Body of pancreas (tissue), 4 donors: ENCODE results near the gene ZNF775. TPM values are rescaled to one million over a fixed set of nuclear protein-coding genes. Genes with fewer than 3 reads are reported as not detected.

ENCODE experiments used
- ATAC-seq: fragments of 150-250 bp; one replicate; pipeline ENCODE4 v1.9.1; 2016
- DNase-seq, 4 donors: peaks; one replicate each; pipeline ENCODE4 v3.0.0-alpha.2; 2019
- H3K27ac ChIP-seq, 4 donors: fragments of 200-600 bp; sonication (generic); 1 replicate in 3 of 4; 2 replicates in 1 of 4; pipeline versions ENCODE4 v1.5.1 to v1.6.1; 2016 to 2019; ENCODE audit warnings: mild to moderate bottlenecking in 1 of 4, mixed read lengths in 1 of 4, moderate library complexity in 1 of 4
- H3K27me3 ChIP-seq, 2 donors: fragments of 200-600 bp; sonication (generic); one replicate each; pipeline ENCODE4 v1.6.0; 2016; ENCODE audit warnings: mild to moderate bottlenecking in 1 of 2
- H3K36me3 ChIP-seq, 2 donors: fragments of 200-600 bp; sonication (generic); replicated peaks in 1 of 2; 2 replicates each; pipeline ENCODE4 v1.5.1; 2016; ENCODE audit warnings: low read depth in 2 of 2; ENCODE audit not compliant: insufficient read depth in 1 of 2
- H3K4me1 ChIP-seq: fragments of 200-600 bp; sonication (generic); one replicate; pipeline ENCODE4 v1.6.0; 2016
- H3K4me3 ChIP-seq, 2 donors: fragments of 200-600 bp; sonication (generic); 1 replicate in 1 of 2; 2 replicates in 1 of 2; pipeline ENCODE4 v1.5.1; 2016 to 2019
- H3K9me3 ChIP-seq, 3 donors: fragments of 200-600 bp; sonication (generic); 1 replicate in 2 of 3; 2 replicates in 1 of 3; pipeline ENCODE4 v1.5.1; 2016
- POLR2A ChIP-seq, 3 donors: fragments of 450-650 bp; IDR thresholded peaks; one replicate each; pipeline ENCODE4 v1.6.1; 2016; ENCODE audit warnings: antibody characterized with exemption in 3 of 3, mild to moderate bottlenecking in 2 of 3
- WGBS, 2 donors: methylation state at CpG; one replicate each; pipeline ENCODE4 v1.1.5; 2017; 5-methylcytosine and 5-hydroxymethylcytosine counted together
- intact Hi-C: fragments of 100-400 bp; cut with DNase I; formaldehyde crosslinking; loops from one replicate; pipeline ENCODE4 v1.15.1; 2023
- total RNA-seq, 2 donors: library from RNA; depleted of rRNA; stranded (reverse); fragments of >200 nt; gene quantifications; one replicate each; pipeline ENCODE4 v1.1.0, GENCODE V29; 2016
- TF ChIP-seq, protein P1 (sequence below), 7 experiments: fragments of 450-650 bp in 4 of 7; fragments of 200-600 bp in 3 of 7; sonication (generic) in 3 of 7; IDR thresholded peaks; one replicate each; pipeline ENCODE4 v1.5.1; 2016 to 2019; ENCODE audit warnings: antibody characterized with exemption in 7 of 7

ZNF775 gene
- total RNA-seq, 2 donors from 2014 or later, result 6.0 to 10.2 TPM

GRCh38 chr7:150372271-150373048 is 6.7 kb upstream of the ZNF775 start:
- TF ChIP-seq POLR2A (IDR thresholded peaks at IDR 0.05), result no peak
- TF ChIP-seq, protein P1, sequence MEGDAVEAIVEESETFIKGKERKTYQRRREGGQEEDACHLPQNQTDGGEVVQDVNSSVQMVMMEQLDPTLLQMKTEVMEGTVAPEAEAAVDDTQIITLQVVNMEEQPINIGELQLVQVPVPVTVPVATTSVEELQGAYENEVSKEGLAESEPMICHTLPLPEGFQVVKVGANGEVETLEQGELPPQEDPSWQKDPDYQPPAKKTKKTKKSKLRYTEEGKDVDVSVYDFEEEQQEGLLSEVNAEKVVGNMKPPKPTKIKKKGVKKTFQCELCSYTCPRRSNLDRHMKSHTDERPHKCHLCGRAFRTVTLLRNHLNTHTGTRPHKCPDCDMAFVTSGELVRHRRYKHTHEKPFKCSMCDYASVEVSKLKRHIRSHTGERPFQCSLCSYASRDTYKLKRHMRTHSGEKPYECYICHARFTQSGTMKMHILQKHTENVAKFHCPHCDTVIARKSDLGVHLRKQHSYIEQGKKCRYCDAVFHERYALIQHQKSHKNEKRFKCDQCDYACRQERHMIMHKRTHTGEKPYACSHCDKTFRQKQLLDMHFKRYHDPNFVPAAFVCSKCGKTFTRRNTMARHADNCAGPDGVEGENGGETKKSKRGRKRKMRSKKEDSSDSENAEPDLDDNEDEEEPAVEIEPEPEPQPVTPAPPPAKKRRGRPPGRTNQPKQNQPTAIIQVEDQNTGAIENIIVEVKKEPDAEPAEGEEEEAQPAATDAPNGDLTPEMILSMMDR (IDR thresholded peaks at IDR 0.05), result no peak
- Histone ChIP-seq H3K4me1 (peaks cover 78% of the 10 kb centered on the region), H3K36me3 (peaks cover 0 to 2% of the 10 kb centered on the region in 2 donors), H3K9me3 (no peaks in the 10 kb centered on the region), H3K27me3 (no peaks in the 10 kb centered on the region), H3K27ac (peak overlapping the region in 3 of 4 donors; percentile 23 to 27 (median 25)), H3K4me3 (no peak overlapping the region)
- DNase-seq (no peak), ATAC-seq (no peak)
- WGBS, 2 donors, result 82 to 97% methylated on average over 5 to 76 of the region's 79 CpGs
- intact Hi-C loops, result no loop called here

- ATAC-seq (no peak), DNase-seq (peak; percentile 50 to 77 (median 72))
- Histone ChIP-seq H3K4me3 (no peak overlapping the region), H3K4me1 (peaks cover 78% of the 10 kb centered on the region), H3K27ac (peak overlapping the region in 3 of 4 donors; percentile 23 to 27 (median 25)), H3K9me3 (no peaks in the 10 kb centered on the region), H3K27me3 (no peaks in the 10 kb centered on the region), H3K36me3 (peaks cover 0 to 2% of the 10 kb centered on the region in 2 donors)
- intact Hi-C loops, result no loop called here
- no peak for TF ChIP-seq POLR2A (IDR thresholded peaks at IDR 0.05)
- TF ChIP-seq, protein P1 (IDR thresholded peaks at IDR 0.05), result no peak
- WGBS, 2 donors, result 59 to 60% methylated on average over 20 to 21 of the region's 21 CpGs
Observed at GRCh38 chr7:150373049-150373801, 5.9 kb upstream of the ZNF775 start.

DNA sequence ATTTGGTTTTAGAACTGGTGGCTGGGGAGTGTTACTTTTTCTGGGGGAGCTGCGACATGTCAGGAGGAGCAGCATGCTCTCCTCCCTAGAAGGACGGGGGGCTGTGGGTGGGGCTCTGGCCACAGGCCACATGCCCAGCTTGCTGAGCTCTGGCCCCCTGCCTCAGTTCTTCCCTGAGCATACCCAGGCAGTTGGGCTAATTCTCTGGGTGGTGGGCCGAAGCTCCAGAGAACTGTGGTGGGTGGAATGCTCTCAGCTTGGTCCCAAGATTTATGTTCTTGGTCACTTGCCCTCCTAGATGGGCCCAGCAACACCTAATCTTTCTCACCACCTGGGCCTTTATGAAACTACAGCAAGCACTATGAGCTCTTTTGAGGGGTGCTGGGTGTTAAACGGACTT is 5.1 kb upstream of the ZNF775 start:
- no peak for DNase-seq
- peaks cover 80% of the 10 kb centered on the region for H3K4me1 ChIP-seq
- H3K4me3 ChIP-seq, result no peak overlapping the region
- H3K27me3 ChIP-seq, result no peaks in the 10 kb centered on the region
- peak overlapping the region in 1 of 4 donors; percentile 25 for H3K27ac ChIP-seq
- H3K9me3 ChIP-seq, result no peaks in the 10 kb centered on the region
- peaks cover 0 to 2% of the 10 kb centered on the region in 2 donors for H3K36me3 ChIP-seq
- 83 to 88% methylated on average over 4 of the region's 4 CpGs for WGBS, 2 donors
- intact Hi-C loops, result no loop called here
- TF ChIP-seq, protein P1 (IDR thresholded peaks at IDR 0.05), result no peak
- TF ChIP-seq POLR2A (IDR thresholded peaks at IDR 0.05), result no peak
- no peak for ATAC-seq

DNA sequence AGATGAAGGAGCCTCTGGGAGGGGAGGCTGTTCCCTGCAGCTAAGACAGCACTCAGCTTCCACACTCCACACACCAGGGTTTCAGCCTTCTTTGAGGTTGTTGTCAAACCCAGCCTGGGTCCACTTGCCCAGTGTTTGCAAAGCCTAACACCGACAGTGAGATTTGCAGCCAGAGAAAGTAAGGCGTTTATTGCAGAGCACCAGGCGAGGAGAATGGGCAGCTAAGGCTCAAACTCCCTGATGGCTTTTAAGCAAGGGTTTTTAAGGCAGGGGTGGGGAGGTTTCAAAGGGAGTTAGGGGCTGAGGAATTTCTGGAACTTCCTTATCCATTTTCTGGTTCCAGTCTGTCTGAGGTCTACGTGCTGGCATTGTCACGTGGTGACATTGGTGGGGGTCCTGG is 4.7 kb upstream of the ZNF775 start:
- ATAC-seq (no peak), DNase-seq (no peak)
- intact Hi-C loops, result no loop called here
- WGBS, 2 donors, result 86 to 91% methylated on average over 5 of the region's 5 CpGs
- no peaks in the 10 kb centered on the region for H3K9me3 ChIP-seq
- peaks cover 0 to 2% of the 10 kb centered on the region in 2 donors for H3K36me3 ChIP-seq
- H3K4me3 ChIP-seq, result no peak overlapping the region
- no peak overlapping the region for H3K27ac ChIP-seq
- TF ChIP-seq POLR2A (IDR thresholded peaks at IDR 0.05), result no peak
- TF ChIP-seq, protein P1 (IDR thresholded peaks at IDR 0.05), result no peak
- peaks cover 80% of the 10 kb centered on the region for H3K4me1 ChIP-seq
- no peaks in the 10 kb centered on the region for H3K27me3 ChIP-seq
